ENCODE measurements around the gene AP1B1.

AP1B1 gene

GRCh38 chr22:29291215-29291614 is 97.2 kb downstream of the AP1B1 start:
- DNase-seq, result no peak

- DNase-seq, result no peak
Measured at GRCh38 chr22:29290061-29290460, 98.3 kb downstream of the AP1B1 start.

GRCh38 chr22:29288837-29289236 is 99.5 kb downstream of the AP1B1 start:
- DNase-seq, result no peak

GRCh38 chr22:29284196-29284595 is 104.2 kb downstream of the AP1B1 start:
- DNase-seq, result no peak

- DNase-seq, result no peak
Measured at GRCh38 chr22:29277927-29278326, 110.4 kb downstream of the AP1B1 start.

Data from activated CD4-positive, alpha-beta T cell treated with anti-CD3 and anti-CD28 coated beads, Interleukin-10, Interleukin-2, amounts not matched to agents 100 ng/mL and 50 ng/mL, durations not matched to agents 16 hours and 8 hours (primary cell).